Stimulated activated CD4-positive, alpha-beta T cell treated with anti-CD3 and anti-CD28 coated beads, TNF-alpha, amount 100 ng/mL, for 48 hours (primary cell): ENCODE data around the gene ARHGAP18.
A peak's percentile ranks its signal among the peaks of the same experiment; 100 is the strongest.

Experiments
- DNase-seq, 3 donors: peaks; one replicate each; pipeline ENCODE4 v3.0.0-alpha.2; 2020; ENCODE audit warnings: low read depth in 3 of 3

The ARHGAP18 gene

GRCh38 chr6:129643968-129644367 is 66.0 kb downstream of the ARHGAP18 start:
- no peak for DNase-seq

DNA sequence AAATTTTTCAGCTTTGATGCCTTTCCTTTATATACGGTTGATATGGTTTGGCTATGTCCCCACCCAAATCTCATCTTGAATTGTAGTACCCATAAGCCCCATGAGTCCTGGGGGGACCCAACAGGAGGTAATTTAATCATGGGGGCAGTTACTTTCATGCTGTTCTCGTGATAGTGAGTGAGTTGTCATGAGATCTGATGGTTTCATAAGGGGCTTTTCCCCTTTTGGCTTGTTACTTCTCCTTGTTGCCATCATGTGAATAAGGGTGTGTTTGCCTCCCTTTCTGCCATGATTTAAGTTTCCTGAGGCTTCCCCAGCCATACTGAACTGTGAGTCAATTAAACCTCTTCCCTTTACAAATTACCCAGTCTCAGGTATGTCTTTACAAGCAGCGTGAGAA is 66.8 kb downstream of the ARHGAP18 start:
- no peak for DNase-seq

DNA sequence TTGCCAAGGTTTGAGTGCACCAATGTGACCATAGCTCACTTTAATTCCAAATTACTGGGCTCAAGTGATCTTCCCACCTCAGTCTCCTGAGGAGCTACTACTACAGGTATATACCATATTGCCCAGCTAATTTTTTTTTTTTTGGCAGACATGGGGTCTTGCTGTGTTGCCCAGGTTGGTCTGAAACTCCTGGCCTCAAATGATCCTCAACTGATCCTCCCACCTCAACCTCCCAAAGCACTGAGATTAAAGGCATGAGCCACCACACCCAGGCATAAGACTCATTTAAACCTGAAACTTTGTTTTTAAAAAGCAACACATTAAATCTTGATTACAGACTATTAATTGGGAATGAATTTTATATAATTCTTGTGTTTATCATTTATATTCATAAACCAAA is 67.7 kb downstream of the ARHGAP18 start:
- no peak for DNase-seq

- no peak for DNase-seq
Observed at GRCh38 chr6:129641344-129641743, 68.6 kb downstream of the ARHGAP18 start.

GRCh38 chr6:129638686-129639085 is 71.3 kb downstream of the ARHGAP18 start:
- no peak for DNase-seq

DNA sequence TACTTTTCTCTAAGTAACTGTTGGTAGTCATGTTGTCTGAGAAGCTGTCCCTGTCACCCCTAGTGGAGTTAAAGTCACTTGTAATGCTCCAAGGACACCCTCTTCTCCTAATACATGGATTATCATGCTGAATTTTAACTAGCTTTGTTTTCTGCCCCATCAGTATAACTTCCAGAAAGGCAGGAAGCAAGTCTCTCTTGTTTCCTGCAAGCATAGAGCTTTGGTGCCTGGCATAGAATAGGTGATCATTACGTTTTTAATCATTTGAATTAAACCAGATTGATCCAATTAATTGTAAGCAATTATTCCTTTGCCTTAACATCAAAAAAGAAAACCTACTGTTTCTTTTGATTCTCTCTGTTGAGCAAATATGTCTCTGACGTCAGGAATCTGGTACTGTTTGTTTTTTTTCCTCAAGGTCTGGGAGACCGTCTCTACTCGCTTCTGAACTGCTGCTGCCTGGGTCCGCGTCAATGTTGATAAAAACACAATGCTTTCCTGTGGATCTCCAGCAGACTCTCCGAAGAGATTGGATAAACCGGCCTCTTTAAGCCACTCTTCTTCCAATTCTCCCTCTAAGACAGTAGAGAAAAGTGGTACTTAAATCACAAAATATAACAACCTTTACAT is 71.8 kb downstream of the ARHGAP18 start:
- no peak for DNase-seq

GRCh38 chr6:129637340-129638054 is 72.5 kb downstream of the ARHGAP18 start:
- DNase-seq, result no peak

DNA sequence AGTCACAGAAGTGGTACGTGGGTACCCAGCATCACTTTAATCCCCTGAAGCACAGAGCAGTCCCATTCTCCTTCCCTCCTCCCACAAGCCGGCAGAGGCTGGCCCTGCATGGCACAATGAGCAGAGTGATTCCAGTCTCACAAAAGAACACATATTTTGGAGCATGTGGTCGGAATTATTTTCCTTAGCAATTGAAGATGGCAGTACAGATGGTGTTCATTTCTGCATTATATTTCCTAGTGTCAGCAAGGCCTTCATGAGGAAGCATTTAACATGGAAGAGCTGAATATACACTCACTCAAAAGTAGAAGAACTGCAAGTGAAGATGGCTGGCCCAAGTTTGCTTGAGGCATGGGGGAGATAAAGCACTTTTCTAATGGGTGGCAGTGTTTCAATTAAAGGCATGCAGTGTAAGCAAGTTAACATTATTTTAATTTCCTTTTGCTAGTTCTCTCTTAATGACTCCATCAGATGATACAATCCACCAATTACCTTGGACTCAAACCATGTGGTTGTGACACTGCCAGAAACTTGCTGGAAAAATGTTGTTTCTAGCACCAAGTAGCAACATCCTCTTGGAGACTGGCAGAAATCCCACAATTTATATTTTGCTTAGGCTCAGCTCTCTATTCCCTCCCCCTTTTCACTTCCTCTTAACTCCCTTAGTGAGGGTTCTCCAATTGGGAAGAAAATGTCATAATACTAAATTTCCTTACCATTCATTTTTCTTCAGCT is 74.4 kb downstream of the ARHGAP18 start:
- DNase-seq, result no peak

DNA sequence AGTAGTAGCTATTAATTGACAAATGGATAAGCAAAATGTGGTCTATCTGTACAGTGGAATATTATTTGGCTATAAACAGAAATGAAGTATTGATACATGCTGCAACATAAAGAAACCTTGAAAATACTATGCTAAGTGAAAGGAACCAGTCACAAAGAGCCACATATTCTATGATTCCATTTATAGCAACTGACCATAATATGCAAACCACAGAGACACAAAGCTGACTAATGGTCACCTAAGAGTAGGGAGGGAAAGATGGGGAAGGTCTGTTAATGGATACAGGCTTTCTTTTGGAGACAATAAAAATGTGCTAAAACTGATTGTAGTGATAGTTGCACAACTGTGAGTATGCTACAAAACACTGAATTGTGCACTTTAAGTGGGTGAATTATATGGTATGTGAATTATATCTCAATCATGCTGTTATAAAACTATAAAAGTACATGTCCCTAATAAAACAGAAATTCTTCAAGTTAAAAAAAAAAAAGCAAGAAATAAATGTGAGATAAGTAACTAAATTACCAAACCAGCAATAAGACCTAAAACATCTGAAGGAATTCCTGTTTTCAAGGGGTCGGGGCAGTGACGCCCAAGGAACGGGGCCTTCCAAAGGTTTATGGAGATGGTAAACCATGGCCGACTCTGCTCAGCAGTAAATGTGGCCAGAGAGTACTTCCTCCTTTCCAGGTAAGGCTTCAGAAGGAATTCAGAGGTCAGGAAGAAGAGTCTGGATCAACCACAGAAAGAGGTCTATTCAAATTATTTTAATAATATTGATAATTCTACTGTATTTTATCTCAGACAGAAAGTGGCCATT is 75.4 kb downstream of the ARHGAP18 start:
- DNase-seq, result no peak

GRCh38 chr6:129633529-129633928 is 76.4 kb downstream of the ARHGAP18 start:
- no peak for DNase-seq

DNA sequence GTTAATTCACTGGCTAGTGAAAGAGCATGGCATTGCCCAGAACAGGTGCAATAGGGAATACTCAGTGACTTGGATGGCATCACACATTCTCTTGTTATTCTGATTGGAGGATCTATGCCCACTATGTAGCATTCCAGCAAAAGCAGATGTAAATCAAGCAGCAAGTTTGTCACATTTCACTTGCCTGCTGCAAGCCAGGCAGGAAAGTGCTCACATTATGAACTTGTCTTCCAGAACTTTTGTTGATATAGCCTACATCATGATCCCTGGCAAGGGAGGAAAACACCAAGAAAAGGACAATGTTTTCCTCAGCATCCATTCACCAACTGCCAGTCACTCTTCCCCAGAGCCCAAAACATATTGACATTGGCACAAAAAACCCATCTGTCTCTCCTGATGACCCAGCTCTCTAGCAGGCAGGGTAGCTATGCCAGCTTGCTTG is 77.8 kb downstream of the ARHGAP18 start:
- DNase-seq, result no peak

DNA sequence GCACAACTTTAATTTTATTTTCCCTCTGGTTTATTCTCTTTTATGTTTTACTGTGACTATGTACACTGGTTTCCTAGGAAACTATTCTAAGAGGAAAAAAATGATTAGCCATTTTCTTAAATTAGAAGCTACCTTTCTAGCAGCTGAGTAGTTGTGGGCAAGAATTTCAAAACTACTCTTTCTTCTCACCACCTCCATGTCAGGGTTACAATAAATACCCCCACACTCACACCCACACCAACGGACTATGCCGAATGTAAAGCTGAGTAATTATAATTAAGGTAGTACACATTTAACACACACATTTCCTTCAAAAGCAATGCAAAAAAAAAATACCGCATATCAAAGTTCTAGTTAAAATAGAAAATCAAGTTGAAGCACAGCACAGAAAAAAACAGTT is 78.9 kb downstream of the ARHGAP18 start:
- DNase-seq, result no peak

- no peak for DNase-seq
Observed at GRCh38 chr6:129630596-129630995, 79.4 kb downstream of the ARHGAP18 start.

DNA sequence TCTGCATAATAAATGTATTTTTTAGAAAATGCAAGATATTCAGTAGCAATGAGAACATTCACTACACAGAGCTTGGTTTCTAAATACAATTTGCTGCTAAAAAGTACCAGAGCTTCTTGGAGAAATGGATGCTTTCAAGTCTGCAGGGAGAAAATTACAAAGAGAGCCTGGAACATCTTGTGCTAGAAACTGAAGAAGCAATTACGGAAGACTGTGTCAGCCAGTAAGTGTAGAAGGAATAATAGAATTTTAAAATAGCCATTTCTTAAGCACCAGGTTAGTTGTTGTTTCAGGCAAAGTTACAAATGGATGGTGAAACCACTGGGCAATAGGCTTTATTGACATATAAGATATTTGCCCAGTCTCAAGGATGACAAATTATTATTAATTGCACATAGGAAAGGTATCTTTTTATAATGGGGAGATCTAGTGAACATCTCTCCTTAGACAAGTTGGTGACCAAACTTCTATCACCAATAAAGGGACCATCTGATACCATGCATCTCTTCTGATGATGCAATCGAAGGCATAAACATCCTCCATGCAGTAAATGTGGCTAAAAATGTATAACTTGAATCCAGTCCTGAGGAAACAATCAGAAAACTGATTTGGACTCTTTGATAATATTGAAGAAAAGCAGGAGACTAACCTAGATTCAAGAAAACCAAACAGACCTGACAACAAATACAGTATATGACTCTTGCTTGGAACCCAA is 81.7 kb downstream of the ARHGAP18 start:
- DNase-seq, result no peak

DNA sequence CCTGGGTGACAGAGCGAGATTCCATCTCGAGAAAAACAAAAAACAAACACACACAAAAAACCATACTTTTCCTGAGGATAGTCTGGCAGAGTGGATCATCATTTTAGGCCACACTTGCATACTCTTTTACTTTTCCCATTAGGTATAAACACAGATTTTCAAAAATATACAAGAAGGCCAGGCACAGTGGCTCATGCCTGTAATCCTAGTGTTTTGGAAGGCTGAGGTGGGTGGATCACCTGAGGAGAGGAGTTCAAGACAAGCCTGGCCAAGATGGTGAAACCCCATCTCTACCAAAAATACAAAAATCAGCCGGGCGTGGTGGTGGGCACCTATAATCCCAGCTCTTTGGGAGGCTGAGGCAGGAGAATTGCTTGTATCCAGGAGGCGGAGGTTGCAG is 85.5 kb downstream of the ARHGAP18 start:
- no peak for DNase-seq

- no peak for DNase-seq
Observed at GRCh38 chr6:129623008-129623732, 86.8 kb downstream of the ARHGAP18 start.

GRCh38 chr6:129621252-129621651 is 88.7 kb downstream of the ARHGAP18 start:
- DNase-seq, result peak in 1 of 3 donors; percentile 17

DNA sequence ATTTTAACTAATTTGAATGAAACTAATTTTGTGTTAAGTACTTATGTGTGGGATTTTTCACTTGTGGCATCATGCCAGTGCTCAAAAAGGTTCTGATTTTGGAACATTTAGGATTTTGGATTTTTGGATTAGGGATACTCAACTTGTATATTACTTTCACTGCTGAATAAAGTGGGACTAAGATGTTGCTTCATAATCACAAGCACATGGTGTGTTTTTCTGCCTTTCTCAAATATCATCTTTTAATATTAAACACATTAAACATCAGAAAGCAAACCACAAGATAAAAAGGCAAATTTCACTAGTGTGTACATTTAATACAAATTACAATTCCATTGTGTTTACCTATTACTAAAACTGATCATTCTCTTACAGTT is 89.8 kb downstream of the ARHGAP18 start:
- DNase-seq, result no peak

GRCh38 chr6:129619579-129620233 is 90.3 kb downstream of the ARHGAP18 start:
- no peak for DNase-seq

DNA sequence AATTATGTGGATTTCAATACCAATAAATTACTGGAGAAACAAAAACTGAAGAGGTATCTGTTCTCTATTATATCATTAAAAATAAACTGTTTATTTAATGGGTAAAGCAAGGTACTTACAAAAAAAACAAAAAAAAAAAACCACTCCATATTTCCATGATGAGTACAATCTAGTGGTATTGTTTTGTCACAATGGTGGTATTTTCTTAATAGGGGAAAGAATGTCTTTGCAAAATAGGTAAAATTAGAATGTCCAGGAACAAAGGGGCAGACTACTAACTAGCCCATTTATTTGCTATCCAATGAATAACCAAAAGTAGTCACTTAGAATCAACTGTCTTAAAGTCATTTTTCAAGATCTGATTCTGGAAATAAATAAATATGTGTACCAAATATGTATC is 92.0 kb downstream of the ARHGAP18 start:
- no peak for DNase-seq
